Esophagus muscularis mucosa (tissue), 4 donors: ENCODE measurements around the gene FTSJ1.

ENCODE experiments used
- CTCF ChIP-seq, 3 experiments: fragments of 200-600 bp in 2 of 3; fragments of 450-650 bp in 1 of 3; sonication (generic) in 2 of 3; IDR thresholded peaks; one replicate each; pipeline ENCODE4 v1.5.1; 2017 to 2019; ENCODE audit warnings: antibody characterized with exemption in 3 of 3, mild to moderate bottlenecking in 2 of 3, moderate library complexity in 1 of 3
- EP300 ChIP-seq: sonication (generic); formaldehyde crosslinking; IDR thresholded peaks from one replicate; pipeline ENCODE4 v1.6.1; 2017; ENCODE audit warnings: antibody characterized with exemption
- POLR2A ChIP-seq: fragments of 450-650 bp; IDR thresholded peaks from one replicate; pipeline ENCODE4 v1.6.1; 2017; ENCODE audit warnings: antibody characterized with exemption, moderate library complexity, mild to moderate bottlenecking, low read depth

- no peak for TF ChIP-seq CTCF (IDR thresholded peaks at IDR 0.05)
- no peak for TF ChIP-seq EP300
- TF ChIP-seq POLR2A = no peak
Observed at GRCh38 chrX:48516987-48517386, 41.0 kb downstream of the FTSJ1 start.
